Epithelial cell of proximal tubule (primary cell): Measurements from ENCODE around the gene OCA2. TPM values are rescaled to one million over a fixed set of nuclear protein-coding genes. Genes with fewer than 3 reads are reported as not detected.

Experiments used
- DNase-seq: peaks from one replicate; pipeline ENCODE4 v3.0.0-alpha.2; 2011; ENCODE audit warnings: low read depth
- H3K4me3 ChIP-seq: 2 replicates; pipeline ENCODE4 v1.5.1; 2011; ENCODE audit warnings: low read depth, mild to moderate bottlenecking, low read length
- total RNA-seq: library from RNA; depleted of rRNA; stranded (reverse); fragments of >200 nt; gene quantifications from 2 replicates; pipeline ENCODE4 v1.2.3, GENCODE V29; 2015
- TF ChIP-seq, protein P1 (sequence below): conservative IDR thresholded peaks from 2 replicates; pipeline ENCODE4 v1.5.1; 2012; ENCODE audit warnings: low read depth, mild to moderate bottlenecking, low read length

The OCA2 gene
- total RNA-seq, 1 donor from 2014 or later: not detected

DNA sequence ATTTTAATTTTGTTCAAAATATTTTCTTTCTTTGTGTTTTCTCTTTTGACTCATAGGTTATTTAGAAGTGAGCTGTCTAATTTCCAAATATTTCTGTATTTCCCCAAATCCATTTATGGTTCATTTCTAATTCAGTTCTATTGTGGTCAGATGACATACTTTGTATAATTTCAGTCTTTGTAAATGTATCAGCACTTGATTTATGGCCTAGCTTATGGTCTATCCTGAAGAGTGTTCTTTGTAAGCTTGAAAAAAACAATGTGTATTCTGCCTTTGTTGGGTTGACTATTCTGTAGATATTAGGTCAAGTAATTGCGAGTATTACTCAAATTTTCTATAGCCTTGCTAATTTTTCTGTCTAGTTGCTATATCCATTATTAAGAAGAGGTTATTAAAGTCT is 311.2 kb downstream of the OCA2 start:
- H3K4me3 ChIP-seq: no peak overlapping the region
- no peak for DNase-seq
- TF ChIP-seq, protein P1, sequence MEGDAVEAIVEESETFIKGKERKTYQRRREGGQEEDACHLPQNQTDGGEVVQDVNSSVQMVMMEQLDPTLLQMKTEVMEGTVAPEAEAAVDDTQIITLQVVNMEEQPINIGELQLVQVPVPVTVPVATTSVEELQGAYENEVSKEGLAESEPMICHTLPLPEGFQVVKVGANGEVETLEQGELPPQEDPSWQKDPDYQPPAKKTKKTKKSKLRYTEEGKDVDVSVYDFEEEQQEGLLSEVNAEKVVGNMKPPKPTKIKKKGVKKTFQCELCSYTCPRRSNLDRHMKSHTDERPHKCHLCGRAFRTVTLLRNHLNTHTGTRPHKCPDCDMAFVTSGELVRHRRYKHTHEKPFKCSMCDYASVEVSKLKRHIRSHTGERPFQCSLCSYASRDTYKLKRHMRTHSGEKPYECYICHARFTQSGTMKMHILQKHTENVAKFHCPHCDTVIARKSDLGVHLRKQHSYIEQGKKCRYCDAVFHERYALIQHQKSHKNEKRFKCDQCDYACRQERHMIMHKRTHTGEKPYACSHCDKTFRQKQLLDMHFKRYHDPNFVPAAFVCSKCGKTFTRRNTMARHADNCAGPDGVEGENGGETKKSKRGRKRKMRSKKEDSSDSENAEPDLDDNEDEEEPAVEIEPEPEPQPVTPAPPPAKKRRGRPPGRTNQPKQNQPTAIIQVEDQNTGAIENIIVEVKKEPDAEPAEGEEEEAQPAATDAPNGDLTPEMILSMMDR: no peak

DNA sequence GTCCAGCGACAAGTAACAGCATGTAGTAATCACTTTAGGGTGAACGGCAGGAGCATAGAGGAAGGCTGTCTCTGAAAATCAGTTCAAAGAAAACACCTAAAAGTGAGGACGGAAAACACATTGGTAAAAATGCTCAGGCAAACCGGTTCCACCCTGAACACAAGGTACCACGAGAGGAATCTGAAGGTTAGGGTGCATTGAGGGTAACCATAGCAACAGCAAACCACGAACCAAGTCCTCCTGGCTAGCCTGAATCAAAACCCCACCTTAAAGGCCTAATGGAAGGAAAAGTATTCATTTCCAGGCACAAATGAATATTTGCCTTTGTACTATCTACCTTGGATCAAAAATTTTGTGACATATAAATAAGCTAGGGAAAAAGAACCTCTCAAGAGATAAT is 315.0 kb downstream of the OCA2 start:
- no peak overlapping the region for H3K4me3 ChIP-seq
- DNase-seq: no peak
- TF ChIP-seq, protein P1: no peak

DNA sequence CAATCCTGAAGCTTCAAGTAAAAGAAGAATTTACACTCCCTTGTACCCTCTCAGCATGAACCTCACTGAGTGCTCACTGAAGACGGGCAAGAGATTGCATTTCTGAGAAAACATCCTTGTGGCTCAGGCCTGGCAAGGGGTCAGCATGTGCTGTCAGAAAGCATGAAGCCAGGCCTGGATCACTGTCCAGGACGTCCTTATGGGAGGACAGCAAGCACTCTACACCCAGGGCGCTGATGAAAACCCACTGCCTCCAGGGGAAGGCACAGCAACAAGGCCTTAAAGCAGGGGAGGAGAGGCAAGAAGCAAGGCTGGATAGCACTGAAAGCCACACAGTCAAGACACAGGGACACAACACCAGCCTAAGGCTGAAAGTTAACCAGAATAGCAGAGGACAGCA is 315.4 kb downstream of the OCA2 start:
- H3K4me3 ChIP-seq: no peak overlapping the region
- DNase-seq: no peak
- TF ChIP-seq, protein P1: no peak

- TF ChIP-seq, protein P1: no peak
- no peak for DNase-seq
- no peak overlapping the region for H3K4me3 ChIP-seq
These were observed 317.0 kb downstream of the OCA2 start for GRCh38 chr15:27782125-27782524.

GRCh38 chr15:27776501-27776900 is 322.6 kb downstream of the OCA2 start:
- no peak overlapping the region for H3K4me3 ChIP-seq
- TF ChIP-seq, protein P1: no peak
- DNase-seq: no peak

DNA sequence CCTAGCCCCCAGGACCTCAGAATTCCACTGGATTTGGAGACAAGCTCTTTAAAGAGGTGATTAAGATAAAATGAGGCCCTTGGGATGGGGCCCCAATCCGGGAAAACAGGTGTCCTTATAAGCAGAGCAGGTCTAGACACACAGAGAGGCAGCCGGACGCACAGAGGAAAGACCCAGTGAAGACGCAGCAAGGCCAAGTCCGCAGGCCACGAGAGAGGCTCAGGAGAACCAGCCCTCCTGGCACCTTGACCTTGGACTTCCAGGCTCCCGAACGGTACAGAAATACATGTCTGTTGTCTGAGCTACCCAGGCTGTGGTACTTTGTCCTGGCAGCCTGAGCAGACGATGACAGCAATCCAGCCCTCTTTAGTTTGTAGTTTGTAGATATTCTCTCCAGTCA is 324.5 kb downstream of the OCA2 start:
- DNase-seq: no peak
- TF ChIP-seq, protein P1: no peak
- no peak overlapping the region for H3K4me3 ChIP-seq

- TF ChIP-seq, protein P1: no peak
- no peak overlapping the region for H3K4me3 ChIP-seq
- DNase-seq: no peak
These were observed 324.9 kb downstream of the OCA2 start for GRCh38 chr15:27774191-27774590.
